Trophoblast cell (in vitro differentiated cells and primary cell): ENCODE data around the gene SPON1.

ENCODE experiments used
- DNase-seq, 2 donors: peaks; one replicate each; pipeline ENCODE4 v3.0.0-alpha.2; 2016
- H2AFZ ChIP-seq: 2 replicates; pipeline ENCODE4 v1.6.1; 2013; ENCODE audit warnings: low read length, moderate library complexity, mild to moderate bottlenecking; ENCODE audit not compliant: insufficient read depth, poor library complexity
- H2AK5ac ChIP-seq: 2 replicates; pipeline ENCODE4 v1.6.1; 2013; ENCODE audit warnings: mild to moderate bottlenecking, low read length
- H2BK120ac ChIP-seq: 2 replicates; pipeline ENCODE4 v1.6.1; 2013; ENCODE audit warnings: low read length, mild to moderate bottlenecking, moderate library complexity; ENCODE audit not compliant: insufficient read depth, poor library complexity
- H2BK12ac ChIP-seq: 2 replicates; pipeline ENCODE4 v1.6.1; 2013; ENCODE audit warnings: mild to moderate bottlenecking, low read length, moderate library complexity
- H2BK5ac ChIP-seq: 2 replicates; pipeline ENCODE4 v1.6.1; 2013; ENCODE audit warnings: low read length, low read depth, moderate library complexity, mild to moderate bottlenecking; ENCODE audit not compliant: poor library complexity
- H3K14ac ChIP-seq: 2 replicates; pipeline ENCODE4 v1.6.1; 2013; ENCODE audit warnings: mild to moderate bottlenecking, low read length
- H3K18ac ChIP-seq: 2 replicates; pipeline ENCODE4 v1.6.1; 2013; ENCODE audit warnings: mild to moderate bottlenecking, low read length
- H3K23ac ChIP-seq: 2 replicates; pipeline ENCODE4 v1.6.1; 2013; ENCODE audit warnings: low read length
- H3K27ac ChIP-seq: 2 replicates; pipeline ENCODE4 v1.5.1; 2013; ENCODE audit warnings: low read depth, mild to moderate bottlenecking, inconsistent platforms, low read length, moderate library complexity
- H3K27me3 ChIP-seq: 2 replicates; pipeline ENCODE4 v1.6.1; 2013; ENCODE audit warnings: inconsistent platforms, mild to moderate bottlenecking, low read length, moderate library complexity; ENCODE audit not compliant: insufficient read depth
- H3K36me3 ChIP-seq, 2 experiments: 1 replicate in 1 of 2; 2 replicates in 1 of 2; pipeline ENCODE4 v1.6.1; 2013; ENCODE audit warnings: low read length in 2 of 2, mild to moderate bottlenecking in 2 of 2, moderate library complexity in 1 of 2; ENCODE audit not compliant: insufficient read depth in 2 of 2, control insufficient read depth in 1 of 2
- H3K4ac ChIP-seq: 2 replicates; pipeline ENCODE4 v1.6.1; 2013; ENCODE audit warnings: low read depth, mild to moderate bottlenecking, low read length, moderate library complexity
- H3K4me1 ChIP-seq, 2 experiments: 1 replicate in 1 of 2; 2 replicates in 1 of 2; pipeline ENCODE4 v1.6.1; 2013; ENCODE audit warnings: low read length in 2 of 2, mild to moderate bottlenecking in 2 of 2, moderate library complexity in 1 of 2; ENCODE audit not compliant: insufficient read depth in 2 of 2, control insufficient read depth in 1 of 2
- H3K4me2 ChIP-seq: 2 replicates; pipeline ENCODE4 v1.6.1; 2013; ENCODE audit warnings: inconsistent platforms, mild to moderate bottlenecking, low read length, moderate library complexity
- H3K4me3 ChIP-seq: 2 replicates; pipeline ENCODE4 v1.5.1; 2013; ENCODE audit warnings: mild to moderate bottlenecking, low read depth, low read length, inconsistent platforms
- H3K79me1 ChIP-seq: one replicate; pipeline ENCODE4 v1.6.1; 2013; ENCODE audit warnings: low read length
- H3K79me2 ChIP-seq: 2 replicates; pipeline ENCODE4 v1.6.1; 2013; ENCODE audit warnings: low read length, mild to moderate bottlenecking; ENCODE audit not compliant: control insufficient read depth, insufficient read depth, poor library complexity
- H3K9ac ChIP-seq: 2 replicates; pipeline ENCODE4 v1.6.1; 2013; ENCODE audit warnings: mild to moderate bottlenecking, low read length
- H3K9me3 ChIP-seq: 2 replicates; pipeline ENCODE4 v1.6.1; 2013; ENCODE audit warnings: low read depth, mild to moderate bottlenecking, control low read depth, inconsistent platforms, low read length; ENCODE audit not compliant: insufficient read depth
- H4K12ac ChIP-seq: 2 replicates; pipeline ENCODE4 v1.6.1; 2013; ENCODE audit warnings: low read depth, mild to moderate bottlenecking, low read length, moderate library complexity
- H4K8ac ChIP-seq: 2 replicates; pipeline ENCODE4 v1.6.1; 2013; ENCODE audit warnings: low read depth, mild to moderate bottlenecking, low read length, moderate library complexity
- H4K91ac ChIP-seq: one replicate; pipeline ENCODE4 v1.6.1; 2013; ENCODE audit warnings: low read depth, mild to moderate bottlenecking, low read length, moderate library complexity
- whole genome bisulfite sequencing: extraction: QIAGEN DNeasy Blood & Tissue Kit; methylation state at CpG from one replicate; pipeline ENCODE4 v1.1.7; 2013; ENCODE audit warnings: missing lambda C conversion rate; ENCODE audit not compliant: insufficient read length, insufficient coverage; ENCODE audit errors: extremely low coverage; 5-methylcytosine and 5-hydroxymethylcytosine counted together

SPON1 gene

DNA sequence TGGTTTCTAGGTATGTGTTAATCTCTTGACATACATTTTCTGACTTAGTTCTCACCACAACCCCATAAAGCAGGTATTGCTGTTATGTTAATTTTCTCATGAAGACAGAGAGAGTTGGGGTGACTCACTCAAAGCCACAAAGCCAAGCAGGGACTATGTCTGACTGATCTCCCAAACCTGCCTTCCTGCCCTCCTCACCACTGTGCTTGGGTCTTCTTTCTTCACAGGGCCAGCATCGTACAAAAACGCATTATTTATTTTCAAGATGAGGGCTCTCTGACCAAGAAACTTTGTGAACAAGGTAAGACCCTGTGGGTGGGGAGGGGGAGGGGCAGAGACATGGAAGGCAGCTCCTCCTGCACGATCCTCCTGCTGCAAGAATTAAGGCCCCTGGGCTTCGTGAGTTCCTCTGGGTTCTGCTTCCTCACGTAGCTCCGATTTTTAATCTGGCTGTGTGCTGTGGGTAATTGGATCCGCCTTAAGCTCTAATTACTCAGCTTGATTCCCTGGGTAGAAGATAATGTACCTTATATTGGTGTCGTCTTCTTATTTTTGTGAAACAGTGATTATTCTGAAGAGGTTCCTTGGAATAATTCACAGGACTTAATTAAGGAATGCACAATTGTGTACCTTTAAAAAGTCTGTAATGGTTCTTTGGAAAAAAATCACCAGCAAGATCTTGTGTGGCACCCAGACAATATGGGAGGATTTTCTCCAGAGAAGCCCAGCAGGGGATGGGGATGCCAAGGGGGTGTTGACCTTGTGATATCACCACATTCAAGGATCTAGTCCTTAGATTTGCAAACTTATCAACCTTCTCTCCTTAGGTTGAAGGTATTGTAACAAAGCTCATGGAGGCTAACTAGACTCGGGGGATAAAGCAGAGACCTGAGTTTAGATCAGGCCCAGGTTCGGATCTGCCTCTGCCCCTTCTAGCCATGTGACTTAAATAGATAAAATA, 112.9 kb downstream of the SPON1 start:
- no peak for DNase-seq
- Histone ChIP-seq H3K79me1 (no peaks in the 10 kb centered on the region), H3K79me2 (no peaks in the 10 kb centered on the region), H2AFZ (no peak overlapping the region), H3K14ac (no peak overlapping the region), H4K8ac (no peak overlapping the region), H4K12ac (no peak overlapping the region), H2AK5ac (no peak overlapping the region), H3K4me1 (no peaks in the 10 kb centered on the region), H3K27ac (no peak overlapping the region), H3K36me3 (no peaks in the 10 kb centered on the region), H3K23ac (no peak overlapping the region), H3K4me3 (no peak overlapping the region), H3K4ac (no peak overlapping the region), H3K18ac (no peak overlapping the region), H2BK120ac (no peak overlapping the region), H3K27me3 (no peaks in the 10 kb centered on the region), H4K91ac (no peak overlapping the region), H3K9ac (no peak overlapping the region), H3K4me2 (no peak overlapping the region), H3K9me3 (no peaks in the 10 kb centered on the region), H2BK5ac (no peak overlapping the region), H2BK12ac (no peak overlapping the region)
- no CpG with 5 or more reads among the region's 10 CpGs for WGBS

DNA sequence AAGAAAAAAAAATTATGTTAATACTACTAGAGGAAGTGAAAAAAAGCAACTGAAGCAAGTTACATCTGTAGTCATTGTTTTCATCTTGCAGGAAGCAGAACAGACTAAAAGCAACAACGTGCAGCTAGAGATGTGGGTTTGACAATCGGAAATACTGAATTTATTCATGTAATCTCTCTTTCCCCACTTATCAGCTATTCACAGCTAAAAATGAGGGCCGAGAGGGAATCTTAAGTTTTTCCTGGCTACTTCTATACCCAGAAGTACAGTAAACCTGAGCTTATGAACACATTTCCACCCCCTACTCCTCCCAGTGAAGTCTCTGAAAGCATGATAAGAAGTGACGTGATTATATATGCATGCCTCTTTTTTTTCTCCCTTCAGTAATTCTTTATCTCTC, 116.5 kb downstream of the SPON1 start:
- H2AK5ac ChIP-seq, result no peak overlapping the region
- no peak overlapping the region for H2AFZ ChIP-seq
- H3K79me2 ChIP-seq, result no peaks in the 10 kb centered on the region
- no peak overlapping the region for H3K9ac ChIP-seq
- no peak overlapping the region for H2BK120ac ChIP-seq
- no peak for DNase-seq
- H3K27ac ChIP-seq, result no peak overlapping the region
- H2BK12ac ChIP-seq, result no peak overlapping the region
- no peak overlapping the region for H4K8ac ChIP-seq
- H3K14ac ChIP-seq, result no peak overlapping the region
- no peak overlapping the region for H2BK5ac ChIP-seq
- no peak overlapping the region for H3K4ac ChIP-seq
- no CpG with 5 or more reads among the region's 4 CpGs for WGBS
- no peak overlapping the region for H3K18ac ChIP-seq
- H4K12ac ChIP-seq, result no peak overlapping the region
- H3K79me1 ChIP-seq, result no peaks in the 10 kb centered on the region
- H3K36me3 ChIP-seq, result no peaks in the 10 kb centered on the region
- no peak overlapping the region for H3K4me2 ChIP-seq
- no peaks in the 10 kb centered on the region for H3K9me3 ChIP-seq
- H4K91ac ChIP-seq, result no peak overlapping the region
- no peak overlapping the region for H3K4me3 ChIP-seq
- peaks cover 0 to 2% of the 10 kb centered on the region in 2 experiments for H3K4me1 ChIP-seq
- no peaks in the 10 kb centered on the region for H3K27me3 ChIP-seq
- H3K23ac ChIP-seq, result no peak overlapping the region

DNA sequence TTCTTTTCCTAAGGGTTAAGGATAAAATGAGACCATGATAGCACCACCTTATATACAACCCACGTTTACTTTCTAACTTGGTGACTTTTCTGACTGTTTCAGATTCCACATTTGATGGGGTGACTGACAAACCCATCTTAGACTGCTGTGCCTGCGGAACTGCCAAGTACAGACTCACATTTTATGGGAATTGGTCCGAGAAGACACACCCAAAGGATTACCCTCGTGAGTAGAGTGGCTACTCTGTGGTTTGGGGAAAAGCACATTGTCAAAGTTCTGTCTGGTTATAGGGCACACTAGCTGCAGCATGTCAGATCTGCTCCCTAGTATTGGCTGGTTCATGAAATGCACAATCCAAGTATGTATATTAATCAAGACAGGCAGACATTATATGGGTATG, 117.3 kb downstream of the SPON1 start:
- H3K79me1 ChIP-seq, result no peaks in the 10 kb centered on the region
- no peak overlapping the region for H3K14ac ChIP-seq
- H4K8ac ChIP-seq, result no peak overlapping the region
- H2AFZ ChIP-seq, result no peak overlapping the region
- H2BK12ac ChIP-seq, result no peak overlapping the region
- no peak overlapping the region for H3K27ac ChIP-seq
- no peak overlapping the region for H3K4ac ChIP-seq
- no peak overlapping the region for H2AK5ac ChIP-seq
- no peaks in the 10 kb centered on the region for H3K36me3 ChIP-seq
- no peak overlapping the region for H2BK5ac ChIP-seq
- no peaks in the 10 kb centered on the region for H3K79me2 ChIP-seq
- no peak overlapping the region for H3K23ac ChIP-seq
- H3K4me3 ChIP-seq, result no peak overlapping the region
- H3K9ac ChIP-seq, result no peak overlapping the region
- H3K4me2 ChIP-seq, result no peak overlapping the region
- H3K18ac ChIP-seq, result no peak overlapping the region
- no peak for DNase-seq
- no peaks in the 10 kb centered on the region for H3K27me3 ChIP-seq
- no CpG with 5 or more reads among the region's 4 CpGs for WGBS
- no peak overlapping the region for H2BK120ac ChIP-seq
- H4K12ac ChIP-seq, result no peak overlapping the region
- peaks cover 0 to 2% of the 10 kb centered on the region in 2 experiments for H3K4me1 ChIP-seq
- H3K9me3 ChIP-seq, result no peaks in the 10 kb centered on the region
- no peak overlapping the region for H4K91ac ChIP-seq

DNA sequence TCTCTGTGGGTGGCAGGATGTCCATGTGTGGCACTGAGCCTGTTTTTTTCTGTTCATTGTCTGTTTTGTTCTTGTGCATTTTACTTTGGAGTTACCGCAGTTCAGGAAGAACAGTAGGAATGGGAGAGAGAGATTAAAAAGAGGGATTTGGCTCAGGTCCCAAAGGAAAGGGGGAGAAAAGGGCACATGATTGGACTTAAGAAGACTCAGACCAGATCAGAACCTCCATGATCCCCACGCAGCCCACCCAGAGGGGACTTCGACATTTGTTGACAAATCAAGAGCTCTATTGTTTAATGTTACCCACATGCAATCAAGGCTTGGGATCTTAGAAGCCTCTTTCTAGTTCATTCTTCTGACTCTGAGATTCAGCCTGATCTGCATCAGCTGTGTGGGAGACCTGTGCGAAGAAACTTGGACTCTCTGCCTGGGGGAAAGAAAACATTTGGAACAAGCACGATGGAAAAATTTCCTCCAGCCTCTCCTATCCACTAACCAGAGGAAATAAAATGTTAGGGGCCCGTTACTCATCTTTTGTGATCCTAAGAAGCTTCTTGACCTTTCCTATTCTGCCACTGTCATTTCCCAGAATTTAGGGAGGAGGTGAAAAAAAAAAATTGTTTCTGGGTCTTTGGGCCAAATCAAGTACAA, 119.2 kb downstream of the SPON1 start:
- no peak overlapping the region for H3K4me3 ChIP-seq
- no CpG with 5 or more reads among the region's 6 CpGs for WGBS

More for the DNA sequence above, 119.2 kb downstream of the SPON1 start:
- H3K14ac ChIP-seq, result no peak overlapping the region
- H4K12ac ChIP-seq, result no peak overlapping the region
- no peak overlapping the region for H3K4me2 ChIP-seq
- H2BK12ac ChIP-seq, result no peak overlapping the region
- no peak overlapping the region for H3K23ac ChIP-seq
- no peak overlapping the region for H3K18ac ChIP-seq
- H2BK5ac ChIP-seq, result no peak overlapping the region
- no peak overlapping the region for H3K4ac ChIP-seq
- peaks cover 0 to 2% of the 10 kb centered on the region in 2 experiments for H3K4me1 ChIP-seq
- H3K27ac ChIP-seq, result no peak overlapping the region
- H2AK5ac ChIP-seq, result no peak overlapping the region
- H2BK120ac ChIP-seq, result no peak overlapping the region
- no peak overlapping the region for H4K8ac ChIP-seq
- H3K79me2 ChIP-seq, result no peaks in the 10 kb centered on the region
- H2AFZ ChIP-seq, result no peak overlapping the region
- no peaks in the 10 kb centered on the region for H3K79me1 ChIP-seq
- H3K9ac ChIP-seq, result no peak overlapping the region
- DNase-seq, result no peak
- H3K36me3 ChIP-seq, result no peaks in the 10 kb centered on the region
- H3K27me3 ChIP-seq, result no peaks in the 10 kb centered on the region
- no peak overlapping the region for H4K91ac ChIP-seq
- no peaks in the 10 kb centered on the region for H3K9me3 ChIP-seq
